Ovary (tissue), 3 donors: ENCODE results near the gene RHOU.

Experiments
- CTCF ChIP-seq, 3 donors: fragments of 450-650 bp in 2 of 3; fragments of 200-600 bp in 1 of 3; IDR thresholded peaks; one replicate each; pipeline versions ENCODE4 v1.5.1 to v1.8.0; 2016 to 2022; ENCODE audit warnings: antibody characterized with exemption in 3 of 3, mild to moderate bottlenecking in 1 of 3
- EP300 ChIP-seq: sonication (generic); formaldehyde crosslinking; IDR thresholded peaks from one replicate; pipeline ENCODE4 v1.6.1; 2017; ENCODE audit warnings: antibody characterized with exemption
- POLR2A ChIP-seq: fragments of 450-650 bp; IDR thresholded peaks from one replicate; pipeline ENCODE4 v1.6.1; 2017; ENCODE audit warnings: antibody characterized with exemption, mild to moderate bottlenecking, moderate library complexity
- donor health status: DM: no; HTN: no; CAD: no.

DNA sequence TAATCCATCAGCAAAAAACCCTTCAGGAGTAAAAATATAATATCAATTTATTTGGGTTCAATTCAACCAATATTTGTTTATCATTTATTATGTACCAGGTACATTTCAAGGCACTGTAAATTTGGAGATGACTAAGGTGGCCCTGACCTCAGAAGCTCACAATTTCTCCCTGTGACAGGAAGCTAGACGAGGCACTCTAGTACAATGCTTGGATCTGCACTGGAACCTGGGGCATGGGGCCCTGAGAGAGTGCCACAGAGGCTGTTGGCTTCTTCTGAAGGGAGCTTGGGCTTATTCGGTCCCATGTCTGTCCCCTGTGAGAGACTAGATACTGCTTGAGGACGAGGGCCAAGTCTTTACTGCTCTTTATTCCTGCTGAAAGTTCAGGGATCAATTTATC lies 31.5 kb downstream of the RHOU start:
- TF ChIP-seq CTCF (IDR thresholded peaks at IDR 0.05): no peak
- no peak for TF ChIP-seq POLR2A
- TF ChIP-seq EP300: no peak
